Right atrium auricular region (tissue), 2 donors: ENCODE measurements around the gene GCNT2. TPM values are rescaled to one million over a fixed set of nuclear protein-coding genes. Genes with fewer than 3 reads are reported as not detected.

Source experiments
- DNase-seq: peaks from one replicate; pipeline ENCODE4 v3.0.0-alpha.2; 2019; ENCODE audit warnings: low spot score
- H3K27ac ChIP-seq, 2 donors: fragments of 200-600 bp; sonication (generic); 1 replicate in 1 of 2; 2 replicates in 1 of 2; pipeline ENCODE4 v1.5.1; 2016 to 2019
- H3K27me3 ChIP-seq, 2 donors: fragments of 200-600 bp; sonication (generic); one replicate each; pipeline versions ENCODE4 v1.5.1 to v1.6.0; 2017 to 2019
- H3K36me3 ChIP-seq: fragments of 200-600 bp; sonication (generic); one replicate; pipeline ENCODE4 v1.5.1; 2016
- H3K4me1 ChIP-seq, 2 donors: fragments of 200-600 bp; sonication (generic); one replicate each; pipeline versions ENCODE4 v1.5.1 to v1.6.0; 2017 to 2019
- H3K4me3 ChIP-seq, 2 donors: fragments of 200-600 bp; sonication (generic); 1 replicate in 1 of 2; 2 replicates in 1 of 2; pipeline ENCODE4 v1.5.1; 2017 to 2019; ENCODE audit warnings: mild to moderate bottlenecking in 1 of 2, moderate library complexity in 1 of 2
- H3K9me3 ChIP-seq, 2 donors: fragments of 200-600 bp; sonication (generic); one replicate each; pipeline ENCODE4 v1.5.1; 2019
- total RNA-seq, 2 donors: library from RNA; depleted of rRNA; stranded (reverse); fragments of >200 nt; gene quantifications; one replicate each; pipeline ENCODE4 v1.1.0, GENCODE V29; 2016
- TF ChIP-seq, protein P1 (sequence below), 2 donors: fragments of 200-600 bp; sonication (generic); IDR thresholded peaks; one replicate each; pipeline ENCODE4 v1.5.1; 2019; ENCODE audit warnings: antibody characterized with exemption in 2 of 2

The GCNT2 gene
- total RNA-seq, 2 donors from 2014 or later: 3.3 to 13.5 TPM

DNA sequence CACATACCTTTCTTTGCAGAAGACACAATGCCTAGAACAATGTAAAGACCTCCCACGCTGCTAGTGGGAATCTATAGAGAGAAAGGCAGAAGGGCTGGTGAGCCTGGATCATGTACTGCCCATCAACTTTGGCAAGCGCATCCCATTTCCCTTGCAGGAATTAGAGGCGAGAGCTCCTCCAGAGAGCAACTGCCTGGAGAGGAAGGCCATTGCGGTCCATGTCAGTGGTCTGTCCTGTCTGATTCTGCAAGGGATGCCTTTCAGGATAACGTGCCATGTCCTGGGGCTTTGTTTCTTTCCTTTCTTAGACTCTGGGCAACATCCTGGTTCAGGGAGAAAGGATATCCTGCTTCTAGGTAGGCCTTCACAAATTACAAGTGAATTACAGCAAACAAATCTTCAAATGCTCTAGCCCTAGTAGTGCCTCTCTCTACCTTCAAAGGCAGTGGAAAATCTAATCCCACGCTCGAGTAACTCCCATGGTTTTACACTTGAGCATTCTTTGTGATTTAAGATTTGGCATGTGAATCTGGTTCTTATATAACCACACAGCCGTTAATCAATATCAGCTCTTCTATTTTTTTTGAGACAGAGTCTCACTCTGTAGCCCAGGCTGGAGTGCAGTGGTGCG is 38.5 kb downstream of the GCNT2 start:
- Histone ChIP-seq H3K27me3 (no peaks in the 10 kb centered on the region), H3K4me1 (peaks cover 0 to 17% of the 10 kb centered on the region in 2 donors)

GRCh38 chr6:10561611-10562199 is 40.6 kb downstream of the GCNT2 start:
- H3K9me3 ChIP-seq: no peaks in the 10 kb centered on the region
- no peaks in the 10 kb centered on the region for H3K27me3 ChIP-seq
- peaks cover 0 to under 1% of the 10 kb centered on the region in 2 donors for H3K4me1 ChIP-seq
- H3K27ac ChIP-seq: no peak overlapping the region
- no peak overlapping the region for H3K4me3 ChIP-seq
- DNase-seq: no peak
- no peaks in the 10 kb centered on the region for H3K36me3 ChIP-seq
- TF ChIP-seq, protein P1, sequence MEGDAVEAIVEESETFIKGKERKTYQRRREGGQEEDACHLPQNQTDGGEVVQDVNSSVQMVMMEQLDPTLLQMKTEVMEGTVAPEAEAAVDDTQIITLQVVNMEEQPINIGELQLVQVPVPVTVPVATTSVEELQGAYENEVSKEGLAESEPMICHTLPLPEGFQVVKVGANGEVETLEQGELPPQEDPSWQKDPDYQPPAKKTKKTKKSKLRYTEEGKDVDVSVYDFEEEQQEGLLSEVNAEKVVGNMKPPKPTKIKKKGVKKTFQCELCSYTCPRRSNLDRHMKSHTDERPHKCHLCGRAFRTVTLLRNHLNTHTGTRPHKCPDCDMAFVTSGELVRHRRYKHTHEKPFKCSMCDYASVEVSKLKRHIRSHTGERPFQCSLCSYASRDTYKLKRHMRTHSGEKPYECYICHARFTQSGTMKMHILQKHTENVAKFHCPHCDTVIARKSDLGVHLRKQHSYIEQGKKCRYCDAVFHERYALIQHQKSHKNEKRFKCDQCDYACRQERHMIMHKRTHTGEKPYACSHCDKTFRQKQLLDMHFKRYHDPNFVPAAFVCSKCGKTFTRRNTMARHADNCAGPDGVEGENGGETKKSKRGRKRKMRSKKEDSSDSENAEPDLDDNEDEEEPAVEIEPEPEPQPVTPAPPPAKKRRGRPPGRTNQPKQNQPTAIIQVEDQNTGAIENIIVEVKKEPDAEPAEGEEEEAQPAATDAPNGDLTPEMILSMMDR (IDR thresholded peaks at IDR 0.05): no peak

More for the DNA sequence above, 38.5 kb downstream of the GCNT2 start:
- DNase-seq: no peak
- H3K27ac ChIP-seq: no peak overlapping the region
- no peaks in the 10 kb centered on the region for H3K9me3 ChIP-seq
- no peak overlapping the region for H3K4me3 ChIP-seq
- TF ChIP-seq, protein P1 (IDR thresholded peaks at IDR 0.05): no peak
- no peaks in the 10 kb centered on the region for H3K36me3 ChIP-seq

GRCh38 chr6:10564975-10565673 is 44.0 kb downstream of the GCNT2 start:
- Histone ChIP-seq H3K36me3 (no peaks in the 10 kb centered on the region), H3K4me3 (no peak overlapping the region), H3K27ac (no peak overlapping the region), H3K27me3 (no peaks in the 10 kb centered on the region), H3K4me1 (no peaks in the 10 kb centered on the region), H3K9me3 (no peaks in the 10 kb centered on the region)
- no peak for DNase-seq
- TF ChIP-seq, protein P1 (IDR thresholded peaks at IDR 0.05): no peak

- Histone ChIP-seq H3K27me3 (no peaks in the 10 kb centered on the region), H3K27ac (no peak overlapping the region), H3K9me3 (no peaks in the 10 kb centered on the region), H3K4me1 (no peaks in the 10 kb centered on the region), H3K36me3 (no peaks in the 10 kb centered on the region), H3K4me3 (no peak overlapping the region)
- no peak for DNase-seq
- TF ChIP-seq, protein P1 (IDR thresholded peaks at IDR 0.05): no peak
Observed at GRCh38 chr6:10565913-10566312, 44.8 kb downstream of the GCNT2 start.

- Histone ChIP-seq H3K27me3 (no peaks in the 10 kb centered on the region), H3K9me3 (no peaks in the 10 kb centered on the region), H3K27ac (no peak overlapping the region), H3K4me3 (no peak overlapping the region), H3K36me3 (no peaks in the 10 kb centered on the region), H3K4me1 (no peaks in the 10 kb centered on the region)
- TF ChIP-seq, protein P1 (IDR thresholded peaks at IDR 0.05): no peak
- no peak for DNase-seq
Observed at GRCh38 chr6:10567256-10568026, 46.3 kb downstream of the GCNT2 start.
